ENCODE results near the gene C19orf12.

The C19orf12 gene

DNA sequence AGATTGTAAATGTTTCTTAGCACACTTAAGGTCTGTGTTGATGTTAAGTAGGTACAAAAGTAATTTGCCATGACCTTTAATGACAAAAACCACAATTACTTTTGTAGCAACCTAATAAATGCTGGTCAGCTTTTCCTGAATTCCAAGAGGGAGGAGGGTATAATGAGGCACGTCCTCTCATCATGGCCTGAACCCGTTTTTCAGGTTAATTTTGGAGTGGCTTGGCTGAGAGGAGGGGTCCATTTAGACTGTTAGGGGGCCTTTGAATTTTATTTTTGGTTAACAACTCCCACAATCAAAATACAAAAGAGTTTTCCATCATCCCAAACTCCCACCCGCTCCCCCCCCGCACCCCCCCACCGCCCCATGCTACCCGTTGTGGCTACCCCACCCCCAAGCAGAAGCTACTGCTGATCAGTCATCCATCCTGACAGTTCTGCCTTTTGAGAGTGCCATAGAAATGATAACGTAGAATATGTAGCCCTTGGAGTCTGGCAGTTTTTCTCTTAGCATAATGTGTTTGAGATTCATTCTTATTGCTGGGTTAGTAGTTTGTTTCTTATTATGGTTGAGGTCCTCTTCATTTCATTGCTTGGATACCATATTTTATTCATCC lies 64.2 kb downstream of the C19orf12 start:
- Mint-ChIP-seq H3K27ac (no peak overlapping the region), H3K9me3 (no peaks in the 10 kb centered on the region), H3K4me1 (peaks cover 11% of the 10 kb centered on the region), H3K27me3 (no peaks in the 10 kb centered on the region), H3K4me3 (no peak overlapping the region), H3K36me3 (no peaks in the 10 kb centered on the region)
